Measurements from ENCODE around the gene GCLM. TPM values are rescaled to one million over a fixed set of nuclear protein-coding genes. Genes with fewer than 3 reads are reported as not detected.

Gene GCLM
- polyA plus RNA-seq, 1 donor = 14.0 TPM

- WGBS (ENCODE audit: insufficient coverage, low lambda C conversion rate) = no CpG with 5 or more reads among the region's 2 CpGs
- no peak overlapping the region for H3K27ac ChIP-seq (ENCODE audit: low read length)
- no peaks in the 10 kb centered on the region for H3K36me3 ChIP-seq (ENCODE audit: control insufficient read depth, insufficient read depth, low read length)
- no peaks in the 10 kb centered on the region for H3K27me3 ChIP-seq (ENCODE audit: control insufficient read depth, insufficient read depth, low read length)
- no peak for DNase-seq
- no peak overlapping the region for H3K4me3 ChIP-seq (ENCODE audit: low read length)
- no peaks in the 10 kb centered on the region for H3K9me3 ChIP-seq (ENCODE audit: control insufficient read depth, low read depth, low read length)
- peaks cover 7% of the 10 kb centered on the region for H3K4me1 ChIP-seq (ENCODE audit: control insufficient read depth, insufficient read depth, low read length)
Observed at GRCh38 chr1:93839753-93840152, 69.5 kb downstream of the GCLM start.

DNA sequence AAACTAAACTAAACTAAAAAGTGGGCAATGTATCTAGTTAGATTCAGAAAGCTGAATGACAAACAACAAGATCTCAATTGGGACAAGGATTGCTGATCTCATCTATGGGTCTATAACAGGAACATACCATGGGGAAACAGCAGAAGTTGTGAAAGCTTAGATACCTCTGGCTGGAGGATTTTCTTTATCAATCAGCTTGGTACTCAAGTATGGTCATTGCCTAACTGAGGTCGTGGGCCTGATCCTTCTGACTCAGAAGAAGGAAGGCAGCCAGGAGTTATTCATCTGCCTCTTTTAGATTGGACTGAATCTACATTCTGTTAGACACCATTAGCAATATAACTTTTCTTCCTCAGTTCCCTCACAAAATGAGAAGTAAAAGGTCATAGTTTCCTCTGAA is 69.9 kb downstream of the GCLM start:
- H3K27ac ChIP-seq (ENCODE audit: low read length) = no peak overlapping the region
- H3K4me1 ChIP-seq (ENCODE audit: control insufficient read depth, insufficient read depth, low read length) = peaks cover 2% of the 10 kb centered on the region
- no CpG with 5 or more reads among the region's 1 CpG for WGBS (ENCODE audit: insufficient coverage, low lambda C conversion rate)
- no peak overlapping the region for H3K4me3 ChIP-seq (ENCODE audit: low read length)
- no peaks in the 10 kb centered on the region for H3K9me3 ChIP-seq (ENCODE audit: control insufficient read depth, low read depth, low read length)
- H3K36me3 ChIP-seq (ENCODE audit: control insufficient read depth, insufficient read depth, low read length) = no peaks in the 10 kb centered on the region
- no peaks in the 10 kb centered on the region for H3K27me3 ChIP-seq (ENCODE audit: control insufficient read depth, insufficient read depth, low read length)
- peak in 1 of 2 donors; percentile 14 for DNase-seq

- no peak overlapping the region for H3K4me3 ChIP-seq (ENCODE audit: low read length)
- DNase-seq = no peak
- H3K27me3 ChIP-seq (ENCODE audit: control insufficient read depth, insufficient read depth, low read length) = no peaks in the 10 kb centered on the region
- WGBS (ENCODE audit: insufficient coverage, low lambda C conversion rate) = no CpG with 5 or more reads among the region's 3 CpGs
- no peaks in the 10 kb centered on the region for H3K36me3 ChIP-seq (ENCODE audit: control insufficient read depth, insufficient read depth, low read length)
- H3K27ac ChIP-seq (ENCODE audit: low read length) = no peak overlapping the region
- H3K4me1 ChIP-seq (ENCODE audit: control insufficient read depth, insufficient read depth, low read length) = no peaks in the 10 kb centered on the region
- H3K9me3 ChIP-seq (ENCODE audit: control insufficient read depth, low read depth, low read length) = peaks cover 1% of the 10 kb centered on the region
Observed at GRCh38 chr1:93837961-93838360, 71.3 kb downstream of the GCLM start.

Other genes with a start within 250 kb of the GCLM start
- 11.7 TPM for gene BCAR3, start 227.6 kb downstream of the GCLM start, polyA plus RNA-seq
- gene DNTTIP2, start 30.2 kb downstream of the GCLM start, polyA plus RNA-seq = 47.1 TPM
- gene ABCA4, start 211.7 kb upstream of the GCLM start, polyA plus RNA-seq = 5.3 TPM